ENCODE results near the gene COQ8A.

Gene COQ8A

DNA sequence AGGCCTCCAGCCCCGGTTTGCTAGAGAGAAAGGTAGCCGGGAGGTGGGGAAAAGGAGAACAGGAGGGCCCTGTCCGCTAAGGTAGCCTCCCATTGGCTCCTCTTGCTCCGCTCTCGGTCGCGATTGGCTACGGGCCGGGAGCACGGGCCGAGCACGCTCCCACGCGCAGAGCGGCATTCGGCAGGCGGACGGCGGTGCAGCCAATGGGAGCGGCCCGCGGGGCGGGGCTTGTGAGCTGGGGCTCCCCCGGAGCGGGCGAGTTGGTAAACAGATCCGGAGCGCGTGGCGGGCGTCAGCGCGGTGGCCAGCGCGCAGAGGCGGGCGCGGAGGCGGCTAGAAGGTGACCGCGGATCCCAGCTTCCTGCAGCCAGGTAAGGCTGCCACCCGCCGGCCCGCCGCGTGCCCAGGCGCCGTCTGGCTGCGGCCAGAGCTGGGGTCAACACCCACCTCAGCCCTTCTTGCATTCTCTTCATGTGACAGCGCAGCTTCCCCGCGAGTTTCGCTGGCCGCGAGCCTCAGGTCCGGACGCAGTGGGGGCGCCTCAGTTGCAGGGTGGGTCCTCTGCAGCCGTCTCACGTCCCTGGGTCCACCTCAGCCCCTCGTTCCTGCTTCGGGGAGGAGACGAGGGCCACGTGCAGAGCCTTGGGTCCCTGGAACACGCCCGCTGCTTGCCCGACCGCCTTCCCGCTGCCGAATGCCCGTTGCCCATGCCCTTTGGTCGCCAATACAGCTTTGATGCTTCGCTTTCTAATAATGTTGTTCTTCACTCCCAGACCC is at the start of gene COQ8A:
Gene COQ8A, plus strand, starts transcription at position 266 of the 777 bp plus-strand sequence. CDS start 21,092 bp downstream, outside the sequence.
- DNase-seq = peak; percentile 99

DNA sequence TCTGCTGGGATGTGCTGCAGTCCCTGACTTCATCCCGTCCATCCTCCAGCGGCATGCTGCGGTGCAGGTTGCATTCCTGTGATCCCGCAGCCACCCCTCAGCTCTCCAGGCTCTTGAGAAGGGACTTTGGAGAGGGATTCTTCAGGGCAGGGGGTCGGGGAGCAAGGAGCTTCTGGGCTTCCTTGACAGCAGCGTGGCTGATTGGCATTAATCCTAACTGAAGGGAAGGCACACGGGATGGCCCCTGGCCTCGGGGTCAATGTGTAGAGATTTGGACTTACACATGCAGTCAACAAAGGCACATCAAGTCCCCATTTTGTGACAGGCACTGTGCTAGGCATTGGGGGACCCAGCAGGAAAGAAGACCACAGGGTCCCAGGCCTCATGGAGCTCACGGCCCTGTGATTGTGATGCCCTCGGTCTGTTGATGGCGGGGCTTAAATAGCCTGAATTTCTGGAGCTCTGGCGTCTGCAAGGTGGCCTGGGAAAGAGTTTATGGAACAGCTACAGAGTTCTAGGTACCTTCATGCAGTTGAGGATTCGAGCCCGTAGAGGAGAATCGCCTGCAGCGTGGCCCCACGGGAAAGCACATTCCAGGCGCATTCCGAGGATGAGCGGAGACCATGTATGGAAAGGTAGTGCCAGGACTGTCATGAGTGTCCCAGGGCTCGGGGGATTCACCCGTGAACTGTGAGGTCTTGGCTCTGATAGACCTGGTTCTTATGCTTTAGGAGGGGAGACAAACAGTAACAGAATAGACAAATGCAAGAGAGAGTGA is 49.6 kb upstream of the COQ8A start:
- no peak for DNase-seq

DNA sequence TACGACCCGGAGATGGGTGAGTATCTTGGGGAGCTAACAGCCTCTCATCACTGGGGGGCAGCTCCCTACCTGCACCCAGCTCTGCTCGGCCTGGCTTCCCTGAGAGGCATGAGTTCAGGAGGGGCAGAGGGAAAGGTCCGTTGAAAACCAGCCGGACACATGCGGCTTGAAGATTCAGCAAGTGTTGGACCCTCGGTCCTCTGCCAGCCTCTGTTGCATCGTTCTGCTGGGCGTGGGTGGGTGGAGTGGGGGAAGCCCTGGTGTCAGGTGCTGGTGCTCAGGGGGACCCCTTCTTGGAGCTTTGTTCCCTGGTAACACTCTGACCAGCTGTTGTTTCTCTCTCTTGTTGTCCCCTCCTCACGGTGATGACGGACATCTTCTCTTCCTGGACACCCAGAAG is 48.7 kb upstream of the COQ8A start:
- no peak for DNase-seq

DNA sequence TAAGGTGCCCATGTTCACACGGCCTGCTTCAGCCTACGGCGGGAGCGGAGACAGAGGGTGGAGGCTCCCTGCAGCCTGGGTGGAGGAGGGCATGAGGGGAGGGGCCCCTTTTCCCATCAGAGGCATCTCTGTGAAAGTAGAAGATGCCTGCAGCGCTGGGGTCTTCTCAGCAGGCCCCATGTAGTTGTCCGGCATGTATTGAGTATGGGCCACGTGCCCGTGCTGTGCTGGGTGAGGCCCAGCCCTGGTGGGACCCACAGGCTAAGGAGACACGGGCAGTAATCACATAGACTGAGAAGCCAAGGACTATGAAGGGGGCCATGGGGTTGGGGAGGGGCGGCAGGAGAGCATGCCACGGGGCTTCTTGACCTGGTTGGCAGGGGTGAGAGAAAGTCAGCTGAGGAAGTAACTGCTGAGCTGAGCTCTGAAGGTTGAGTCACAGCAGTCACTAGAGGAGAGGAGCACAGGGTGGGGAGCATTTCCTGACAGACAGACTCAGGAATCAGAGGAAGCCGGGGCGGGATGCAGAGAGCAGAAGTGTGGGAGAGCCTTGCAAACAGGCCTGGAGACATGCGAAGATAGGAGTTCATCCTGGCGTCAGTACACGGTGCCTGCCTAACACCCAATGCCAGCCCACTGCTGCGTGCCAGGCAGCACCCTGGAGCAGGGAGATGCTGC is 48.1 kb upstream of the COQ8A start:
- no peak for DNase-seq

DNA sequence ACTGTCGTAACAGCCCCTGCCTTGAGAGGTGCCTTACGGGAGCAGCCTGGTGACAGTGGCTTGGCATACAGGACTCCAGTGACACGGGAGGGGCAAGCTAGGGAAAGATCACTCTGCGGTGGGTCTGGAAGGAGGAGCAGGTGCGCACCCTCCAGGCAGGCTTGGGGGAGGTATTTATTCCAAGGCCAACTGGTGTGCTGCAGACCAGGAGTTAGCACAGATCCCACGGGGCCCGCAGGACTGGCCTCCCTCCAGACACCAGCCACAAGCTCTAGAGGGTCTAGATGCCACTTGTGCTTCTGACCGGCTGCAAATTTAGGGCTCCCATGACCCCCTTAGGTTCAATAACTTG is 47.6 kb upstream of the COQ8A start:
- DNase-seq = no peak

DNA sequence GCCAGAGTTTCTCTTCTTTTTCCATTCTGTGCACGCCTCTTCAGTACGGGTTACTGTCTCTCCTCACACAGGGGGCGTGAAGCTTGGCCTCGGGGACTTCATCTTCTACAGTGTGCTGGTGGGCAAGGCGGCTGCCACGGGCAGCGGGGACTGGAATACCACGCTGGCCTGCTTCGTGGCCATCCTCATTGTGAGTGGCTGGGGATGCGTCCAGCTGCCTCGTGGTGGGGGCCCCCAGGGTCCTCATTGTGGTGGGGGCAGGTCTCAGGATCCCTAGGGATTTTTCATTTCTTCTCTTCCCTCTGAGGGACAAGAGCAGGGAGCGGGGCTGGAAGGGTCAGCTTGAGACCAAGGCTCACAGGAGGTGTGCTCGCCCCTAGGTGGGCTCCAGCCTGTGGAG is 46.2 kb upstream of the COQ8A start:
- no peak for DNase-seq

DNA sequence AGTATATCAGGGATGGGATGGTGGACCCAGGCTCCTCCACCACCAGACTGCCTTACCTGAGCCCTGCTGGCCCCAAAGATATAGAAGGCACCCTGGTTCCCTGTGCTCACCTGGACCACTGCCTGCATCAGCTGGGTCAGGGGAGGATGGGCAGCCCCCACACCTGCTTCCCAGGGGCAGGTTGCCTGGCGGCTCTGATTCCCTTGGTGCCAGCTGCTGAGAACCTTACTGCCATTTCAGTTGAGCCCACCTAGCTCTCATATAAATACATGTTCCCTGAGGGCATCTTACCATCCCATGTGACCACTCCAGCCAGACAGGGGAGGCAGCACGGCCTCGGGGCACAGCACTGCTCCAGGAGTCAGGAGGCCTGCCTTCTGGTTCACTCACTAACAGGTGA is 45.3 kb upstream of the COQ8A start:
- DNase-seq = no peak

DNA sequence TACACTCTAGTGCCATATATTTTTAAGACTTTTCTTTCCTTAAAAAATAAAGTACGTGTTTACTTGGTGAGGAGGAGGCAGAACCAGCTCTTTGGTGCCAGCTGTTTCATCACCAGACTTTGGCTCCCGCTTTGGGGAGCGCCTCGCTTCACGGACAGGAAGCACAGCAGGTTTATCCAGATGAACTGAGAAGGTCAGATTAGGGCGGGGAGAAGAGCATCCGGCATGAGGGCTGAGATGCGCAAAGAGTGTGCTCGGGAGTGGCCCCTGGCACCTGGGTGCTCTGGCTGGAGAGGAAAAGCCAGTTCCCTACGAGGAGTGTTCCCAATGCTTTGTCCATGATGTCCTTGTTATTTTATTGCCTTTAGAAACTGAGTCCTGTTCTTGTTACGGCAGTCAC is 44.5 kb upstream of the COQ8A start:
- no peak for DNase-seq

DNA sequence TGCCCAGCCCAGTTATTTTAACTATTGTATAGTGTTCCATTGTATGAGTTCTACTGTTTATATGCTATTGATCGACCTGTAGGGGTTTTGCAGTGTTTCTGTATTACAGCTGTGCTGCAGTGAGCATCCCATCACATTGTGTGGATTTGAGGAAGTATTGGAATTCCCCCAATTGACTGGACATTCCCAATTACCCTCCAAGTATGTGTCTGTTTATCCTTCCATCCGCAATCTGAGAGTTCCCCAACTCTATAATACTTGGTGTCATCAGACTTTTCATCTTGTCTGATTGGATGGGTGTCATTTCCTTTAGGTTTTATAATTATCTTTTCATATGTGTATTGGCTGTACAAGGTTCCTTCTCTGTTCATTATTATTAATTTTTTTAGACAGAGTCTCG is 41.8 kb upstream of the COQ8A start:
- no peak for DNase-seq

DNA sequence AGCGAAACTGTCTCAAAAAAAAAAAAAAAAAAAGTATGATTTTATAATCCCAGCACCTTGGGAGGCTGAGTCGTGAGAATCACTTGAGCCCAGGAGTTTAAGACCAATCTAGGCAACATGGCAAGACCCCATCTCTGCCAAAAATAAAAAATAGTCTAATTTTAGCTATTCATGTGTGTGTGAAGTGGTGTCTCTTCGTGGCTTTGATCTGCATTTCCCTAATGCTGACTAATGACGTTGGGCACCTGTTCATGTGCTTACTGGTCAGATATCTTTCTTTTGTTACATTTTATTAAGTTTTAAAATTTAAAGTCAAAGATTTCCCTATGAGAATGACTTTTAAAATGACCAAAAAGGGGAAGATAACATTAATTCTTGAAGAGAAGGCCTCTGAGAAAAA is 38.7 kb upstream of the COQ8A start:
- no peak for DNase-seq

DNA sequence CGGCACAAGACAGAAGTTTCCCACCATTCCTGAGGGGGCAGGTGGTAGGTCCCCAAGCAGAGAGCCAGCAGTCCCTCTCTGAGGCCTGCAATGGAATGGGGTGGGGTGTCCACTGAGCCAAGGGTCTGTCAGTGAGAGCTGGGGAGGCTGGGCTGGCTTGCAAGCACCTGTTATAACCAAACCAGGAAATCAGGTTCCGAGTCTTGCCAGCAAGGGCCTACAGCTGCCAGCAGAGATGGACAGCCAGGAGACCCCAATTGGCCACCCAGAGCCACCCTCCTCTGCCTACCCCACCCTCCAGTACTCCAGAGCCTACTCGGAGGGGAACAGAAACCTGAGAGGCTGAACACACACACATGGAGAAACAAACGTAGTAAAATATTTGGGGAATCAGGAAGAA is 37.5 kb upstream of the COQ8A start:
- no peak for DNase-seq

DNA sequence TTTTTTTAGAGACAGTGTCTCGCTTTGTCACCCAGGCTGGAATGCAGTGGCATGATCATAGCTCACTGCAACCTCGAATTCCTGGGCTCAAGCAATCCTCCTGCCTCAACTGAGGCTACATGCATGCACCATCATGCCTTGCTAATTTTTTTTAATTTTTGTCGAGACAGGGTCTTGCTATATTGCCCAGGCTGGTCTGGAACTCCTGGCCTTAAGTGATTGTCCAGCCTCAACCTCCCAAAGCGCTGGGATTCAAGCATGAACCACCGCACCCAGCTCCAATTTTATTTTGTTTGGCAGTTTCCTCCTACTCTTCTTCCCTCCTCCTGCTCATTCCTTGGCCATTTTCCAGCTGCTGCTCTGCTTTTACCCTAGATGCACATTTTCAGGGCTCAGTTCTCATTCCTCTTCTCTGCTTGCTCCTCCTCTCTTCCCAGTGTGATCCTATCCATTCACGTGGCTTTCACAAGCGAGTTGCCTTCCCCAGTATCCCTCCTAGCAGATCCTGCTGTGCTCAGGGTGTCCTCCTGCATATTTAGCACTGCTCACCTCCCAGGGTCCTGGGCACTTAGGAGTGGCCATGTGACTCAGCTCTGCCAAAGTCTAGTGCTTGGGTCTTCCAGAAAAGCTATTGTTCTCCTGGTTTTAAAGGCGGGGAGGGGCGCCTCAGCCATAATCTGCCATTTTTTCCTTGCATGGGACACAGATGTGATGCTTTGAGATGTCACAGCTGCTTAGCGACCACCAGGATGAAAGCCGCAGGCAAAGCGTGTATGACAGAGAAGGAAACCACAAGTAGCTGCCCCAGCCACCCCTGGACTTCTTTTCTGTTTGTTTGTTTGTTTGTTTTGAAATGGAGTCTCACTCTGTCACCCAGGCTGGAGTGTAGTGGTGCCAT is 36.0 kb upstream of the COQ8A start:
- DNase-seq = no peak

DNA sequence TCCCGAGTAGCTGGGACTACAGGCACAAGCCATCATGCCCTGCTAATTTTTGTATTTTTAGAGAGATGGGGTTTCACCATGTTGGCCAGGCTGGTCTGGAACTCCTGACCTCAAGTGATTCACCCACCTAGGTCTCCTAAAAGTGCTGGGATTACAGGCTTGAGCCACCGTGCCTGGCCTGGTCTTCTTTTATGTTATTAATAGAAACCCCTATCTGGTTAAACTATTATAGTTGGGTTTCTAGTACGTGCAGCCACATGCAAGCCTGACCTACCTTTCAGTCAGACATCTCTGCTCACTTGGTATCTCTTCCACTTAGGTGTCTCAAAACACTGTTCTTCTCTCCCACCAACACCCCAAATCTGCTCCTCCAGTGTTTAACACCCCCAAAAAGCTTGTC is 35.3 kb upstream of the COQ8A start:
- DNase-seq = no peak

DNA sequence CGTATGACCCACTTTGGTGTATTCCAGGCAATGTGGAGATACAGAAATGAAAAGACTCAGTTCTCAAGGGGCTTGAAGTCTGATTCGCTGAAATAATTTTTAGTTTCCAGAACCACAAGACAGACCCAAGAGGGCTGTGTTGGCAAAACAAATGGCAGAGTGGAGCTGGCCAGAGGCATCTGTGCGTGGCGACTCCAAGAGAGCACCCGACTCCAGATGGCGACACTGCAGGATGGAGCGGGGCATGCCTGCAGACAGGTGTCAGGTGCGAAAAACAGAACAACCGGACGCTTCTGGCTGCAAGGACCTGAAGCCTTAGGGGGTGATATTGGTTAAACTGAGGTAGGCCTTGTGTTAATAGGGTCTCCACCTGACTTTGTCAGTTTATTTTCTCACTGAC is 31.7 kb upstream of the COQ8A start:
- DNase-seq = no peak

DNA sequence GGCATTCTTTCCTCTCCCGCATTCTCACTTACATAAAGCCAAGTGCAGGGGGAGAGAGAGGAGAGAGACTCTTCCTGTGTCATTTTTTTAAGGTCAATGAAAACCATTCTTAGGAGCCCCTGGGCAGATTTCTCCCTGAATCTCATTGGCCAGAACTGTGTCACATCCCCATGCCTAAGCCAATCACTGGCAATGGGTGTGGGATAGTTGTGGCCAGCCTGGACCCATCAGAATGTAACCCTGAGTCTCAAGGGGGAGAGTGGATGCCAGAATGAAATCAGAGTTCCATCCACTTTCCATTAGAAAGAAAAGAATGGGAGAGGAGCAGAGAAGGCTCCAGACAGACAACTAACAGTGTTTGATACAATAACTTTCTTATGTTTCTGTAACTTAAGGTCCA is 31.2 kb upstream of the COQ8A start:
- no peak for DNase-seq

DNA sequence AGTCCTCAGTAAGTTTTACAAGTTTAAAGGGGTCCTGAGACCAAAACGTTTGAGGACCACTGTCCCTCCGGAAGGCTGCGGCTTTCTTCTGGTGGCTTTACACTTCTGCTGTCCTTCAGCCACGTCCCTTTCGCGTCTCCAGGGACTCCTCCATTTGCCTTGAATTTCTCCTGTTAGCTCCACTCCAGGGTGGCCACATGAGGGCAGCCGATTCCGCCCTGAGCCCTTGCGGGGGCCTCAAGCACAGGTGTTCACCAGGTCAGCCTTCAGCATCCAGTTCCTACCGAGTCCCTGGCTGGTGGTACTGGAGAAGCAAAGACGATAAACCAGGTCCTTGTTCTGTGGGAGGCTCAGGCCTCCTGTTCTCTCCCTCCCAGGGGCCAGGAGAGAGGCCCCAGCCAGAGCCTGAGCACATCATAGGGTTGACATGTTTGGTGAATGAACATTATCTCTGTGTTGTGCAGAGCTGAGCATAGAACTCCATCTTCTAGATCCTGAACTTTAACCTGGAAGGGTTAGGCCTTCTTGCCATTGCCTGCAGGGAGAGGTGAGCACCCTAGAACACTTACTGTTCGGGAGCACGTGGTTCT is 27.4 kb upstream of the COQ8A start:
- DNase-seq = peak; percentile 43 to 50

DNA sequence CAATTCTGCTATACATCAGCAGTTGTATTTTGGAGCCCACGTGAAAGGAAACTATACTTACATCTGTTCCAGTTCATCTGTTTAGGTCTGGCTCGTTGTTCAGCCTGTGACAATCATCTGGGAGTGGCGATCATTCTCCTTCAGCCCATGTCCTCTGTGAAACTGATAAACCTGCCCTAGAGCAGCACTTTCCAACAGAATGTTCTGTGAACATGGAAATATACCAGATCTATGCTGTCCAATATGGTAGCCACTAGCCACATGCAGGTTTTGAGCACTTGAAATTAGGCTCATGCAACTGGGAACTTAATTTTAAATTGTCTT is 24.5 kb upstream of the COQ8A start:
- DNase-seq = no peak

DNA sequence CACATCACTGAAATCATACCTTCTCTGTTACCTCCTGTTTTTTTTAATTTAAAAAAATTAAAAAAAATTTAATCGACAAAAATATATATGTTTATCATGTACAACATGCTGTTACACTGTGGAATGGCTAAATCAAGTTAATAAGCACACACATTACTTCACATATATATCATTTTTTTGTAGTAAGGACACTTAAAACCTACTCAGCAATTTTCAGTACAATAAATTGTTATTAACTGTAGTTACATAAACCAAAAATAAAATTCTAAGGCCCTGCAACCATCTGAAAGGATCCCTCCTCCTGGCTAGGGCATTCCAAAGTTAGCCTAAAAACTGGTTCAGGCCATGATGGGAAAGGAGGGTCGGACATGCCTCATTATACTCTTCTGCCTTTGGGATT is 23.6 kb upstream of the COQ8A start:
- no peak for DNase-seq

DNA sequence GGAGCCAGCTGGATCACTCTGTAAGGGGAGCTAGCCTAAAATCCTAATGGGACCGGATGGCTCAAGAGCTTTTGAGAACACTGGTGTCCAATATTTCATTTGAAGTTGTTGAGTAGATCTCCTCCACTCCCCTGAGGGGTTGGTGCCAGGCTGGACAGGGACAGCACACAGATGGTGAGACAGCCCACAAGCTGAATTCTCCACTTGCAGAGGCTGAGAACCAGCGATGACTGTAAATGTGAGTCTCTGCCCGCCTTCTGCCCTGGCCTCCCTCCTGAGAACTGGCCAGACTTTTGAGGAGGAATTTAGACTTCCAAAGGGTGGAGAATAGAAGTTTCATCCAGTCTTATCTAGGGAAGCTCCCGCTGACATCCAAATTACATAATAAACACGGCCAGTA is 20.5 kb upstream of the COQ8A start:
- no peak for DNase-seq

DNA sequence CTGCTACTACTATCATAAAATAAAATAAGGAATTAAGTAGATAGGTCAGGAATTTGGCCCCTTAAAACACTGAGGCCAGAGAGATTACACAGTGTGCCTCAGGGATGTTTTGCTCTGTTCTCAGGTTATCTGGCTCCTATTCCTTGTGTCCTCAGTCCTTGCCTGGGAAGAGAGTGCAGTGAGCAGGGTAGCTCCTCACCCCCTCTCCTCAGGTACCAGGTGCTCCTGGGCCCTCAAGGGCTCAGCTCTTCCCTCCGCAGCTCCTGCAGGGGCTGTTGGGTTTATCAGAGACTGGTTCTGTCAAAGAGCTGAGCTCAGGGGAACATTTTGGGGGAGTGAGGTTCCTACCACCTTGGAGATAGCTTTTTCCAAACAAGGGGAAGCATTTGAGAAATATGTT is 20.1 kb upstream of the COQ8A start:
- DNase-seq = no peak

DNA sequence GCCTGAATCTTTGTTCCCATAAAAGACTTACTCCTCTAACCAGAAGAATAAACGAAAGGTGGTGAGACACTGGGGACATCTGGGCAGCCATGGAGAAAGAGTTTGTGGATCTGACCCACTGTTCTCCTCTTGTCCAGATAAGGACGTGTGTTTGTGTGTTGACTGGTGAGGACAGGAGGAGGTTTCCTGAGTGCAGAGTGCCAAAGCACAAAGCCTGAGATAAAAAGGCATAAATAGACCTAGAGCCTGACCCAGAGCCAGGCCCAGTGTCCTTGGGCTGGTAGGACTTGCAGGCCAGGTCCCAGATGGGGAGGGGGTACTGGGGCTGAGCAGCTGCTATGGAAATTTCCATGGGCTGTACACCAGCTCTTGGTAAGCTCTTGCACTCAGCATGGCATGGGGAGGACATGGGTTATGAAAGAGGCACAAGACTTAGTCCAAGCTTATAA is 19.6 kb upstream of the COQ8A start:
- no peak for DNase-seq

DNA sequence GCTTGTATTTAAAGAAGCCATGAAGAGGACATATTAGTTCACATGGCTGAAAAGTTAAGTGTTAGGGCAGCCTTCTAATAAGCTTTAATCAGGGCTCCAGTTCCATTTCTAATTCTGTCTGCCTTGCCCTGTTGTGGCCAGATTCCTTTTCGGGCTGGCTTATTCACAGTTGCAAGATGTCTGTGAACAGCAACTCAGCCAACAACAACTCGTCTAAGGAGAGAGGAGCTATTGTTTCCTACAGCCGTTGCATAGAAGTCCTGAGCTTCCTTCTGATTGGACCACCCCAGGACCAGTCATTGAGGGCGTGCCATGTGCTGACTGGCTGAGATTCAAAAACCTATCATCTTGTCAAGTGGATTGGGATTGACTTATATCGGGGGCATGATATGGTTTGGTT is 18.6 kb upstream of the COQ8A start:
- no peak for DNase-seq

All from CD4-positive, alpha-beta T cell treated with Interleukin-4 for 1 hour (primary cell).